Heart left ventricle (tissue), 16 donors: ENCODE results near the gene IL11. TPM values are rescaled to one million over a fixed set of nuclear protein-coding genes. Genes with fewer than 3 reads are reported as not detected.

Source experiments
- ATAC-seq, 4 donors: fragments of 200-7000 bp; cut with Tn5 transposase; one replicate each; pipeline ENCODE4 v1.9.1; 2020 to 2022; ENCODE audit warnings: moderate library complexity in 4 of 4, mild to moderate bottlenecking in 3 of 4, moderate number of reproducible peaks in 1 of 4
- DNase-seq, 5 donors: peaks; one replicate each; pipeline ENCODE4 v3.0.0-alpha.2; 2020
- H3K27ac ChIP-seq, 12 donors: fragments of 200-600 bp; sonication (generic) in 4 of 12; one replicate each; pipeline versions ENCODE4 v1.5.0 to v1.8.0; 2016 to 2022; ENCODE audit warnings: mild to moderate bottlenecking in 2 of 12
- H3K27me3 ChIP-seq, 9 donors: fragments of 200-600 bp; sonication (generic) in 2 of 9; one replicate each; pipeline versions ENCODE4 v1.5.1 to v1.8.0; 2016 to 2022; ENCODE audit warnings: mild to moderate bottlenecking in 3 of 9
- H3K36me3 ChIP-seq, 9 donors: fragments of 200-600 bp; sonication (generic) in 2 of 9; one replicate each; pipeline versions ENCODE4 v1.5.0 to v1.8.0; 2018 to 2022; ENCODE audit warnings: mild to moderate bottlenecking in 2 of 9
- H3K4me1 ChIP-seq, 12 donors: fragments of 200-600 bp; sonication (generic) in 4 of 12; one replicate each; pipeline versions ENCODE4 v1.5.0 to v1.8.0; 2016 to 2022; ENCODE audit warnings: mild to moderate bottlenecking in 3 of 12
- H3K4me3 ChIP-seq, 12 donors: fragments of 200-600 bp; sonication (generic) in 4 of 12; one replicate each; pipeline versions ENCODE4 v1.5.0 to v1.8.0; 2017 to 2022; ENCODE audit warnings: mild to moderate bottlenecking in 9 of 12, moderate library complexity in 4 of 12
- H3K9me3 ChIP-seq, 12 donors: fragments of 200-600 bp; sonication (generic) in 4 of 12; one replicate each; pipeline versions ENCODE4 v1.5.0 to v1.8.0; 2016 to 2022; ENCODE audit warnings: mild to moderate bottlenecking in 1 of 12
- POLR2A ChIP-seq, 2 donors: fragments of 450-650 bp; IDR thresholded peaks; one replicate each; pipeline ENCODE4 v1.6.1; 2017; ENCODE audit warnings: antibody characterized with exemption in 2 of 2, mild to moderate bottlenecking in 2 of 2, moderate library complexity in 2 of 2
- WGBS, 4 donors: extraction: QIAGEN DNeasy Blood & Tissue Kit in 2 of 4; methylation state at CpG; one replicate each; pipeline versions ENCODE4 v1.1.5 to v1.1.7; 2013 to 2018; 5-methylcytosine and 5-hydroxymethylcytosine counted together
- intact Hi-C, 10 donors: fragments of 100-400 bp; cut with DNase I; formaldehyde crosslinking; loops; one replicate each; pipeline versions ENCODE4 v1.11.1 to v1.14.2; 2022
- polyA plus RNA-seq, 2 donors: library from polyadenylated mRNA; stranded (reverse); fragments of 200-250 nt; gene quantifications; one replicate each; pipeline ENCODE4 v1.2.3, GENCODE V29; 2013
- total RNA-seq, 9 donors: library from RNA; depleted of rRNA in 2 of 9; stranded (reverse); fragments of >200 nt in 2 of 9; fragmentation: NEBNext Ultra II Directional in 3 of 9; extraction: Animal tissue kit (Norgen Biotek cat#: 25700) in 3 of 9; gene quantifications; one replicate each; pipeline versions ENCODE4 v1.1.0 to v1.2.4, GENCODE V29; 2016 to 2023
- TF ChIP-seq, protein P1 (sequence below), 12 donors: fragments of 200-600 bp; sonication (generic) in 4 of 12; IDR thresholded peaks; one replicate each; pipeline versions ENCODE4 v1.5.0 to v1.8.0; 2018 to 2022; ENCODE audit warnings: antibody characterized with exemption in 12 of 12, mild to moderate bottlenecking in 5 of 12
- donor health status: ischemic (EF 13 %, LVEDD 7.1; RV severe dilation, severe dysfunction).
- donor health status: healthy with polysubstance abuse.
- donor health status: DM: no; HTN: yes; CAD: no.
- donor health status: DM: no; HTN: no; CAD: no.
- donor health status: ischemic (EF 25% LVEDD 6.9; RV normal size, moderate dysfunction).
- donor health status: ischemic (EF 25% LVEDD 5.7; RV mildly dilated, moderate dysfunction).
- donor health status: healthy.
- donor health status: DM: yes; HTN: yes; CAD: no.
- donor health status: ischemic (EF 35%, LVEDD 5.7; RV mildly dilated, moderate dysfunction).
- donor health status: nonischemic (EF 11% LVEDD 7.7; RV severe dilation, severe dysfunction).
- donor health status: DM: yes; HTN: yes; CAD: no.
- donor health status: PGD.
- donor health status: ischemic (EF 29% LVEDD 5.4; RV normal size, mild dysfunction).
- donor health status: nonischemic (EF 23%, LVEDD 6.1; RV moderate dilation, normal function).

IL11 gene
- total and polyA plus RNA-seq, 11 donors = 0.11 to 0.43 (median 0.25) TPM; not detected in 8

- H3K4me3 ChIP-seq = peak overlapping the region in 10 of 12 donors; percentile 5 to 42 (median 28)
- peaks cover 38 to 74% (median 59%) of the 10 kb centered on the region in 9 donors for H3K27me3 ChIP-seq
- WGBS, 4 donors = 1 to 2% (median 1%) methylated on average over 20 to 59 of the region's 59 CpGs
- DNase-seq (peak in 1 of 5 donors; percentile 52), ATAC-seq (peak in 3 of 4 donors; percentile 45 to 55 (median 46))
- H3K4me1 ChIP-seq = peaks cover 0 to 27% (median 3%) of the 10 kb centered on the region in 12 donors
- no peaks in the 10 kb centered on the region for H3K9me3 ChIP-seq
- H3K27ac ChIP-seq = no peak overlapping the region
- H3K36me3 ChIP-seq = no peaks in the 10 kb centered on the region
- TF ChIP-seq, protein P1, sequence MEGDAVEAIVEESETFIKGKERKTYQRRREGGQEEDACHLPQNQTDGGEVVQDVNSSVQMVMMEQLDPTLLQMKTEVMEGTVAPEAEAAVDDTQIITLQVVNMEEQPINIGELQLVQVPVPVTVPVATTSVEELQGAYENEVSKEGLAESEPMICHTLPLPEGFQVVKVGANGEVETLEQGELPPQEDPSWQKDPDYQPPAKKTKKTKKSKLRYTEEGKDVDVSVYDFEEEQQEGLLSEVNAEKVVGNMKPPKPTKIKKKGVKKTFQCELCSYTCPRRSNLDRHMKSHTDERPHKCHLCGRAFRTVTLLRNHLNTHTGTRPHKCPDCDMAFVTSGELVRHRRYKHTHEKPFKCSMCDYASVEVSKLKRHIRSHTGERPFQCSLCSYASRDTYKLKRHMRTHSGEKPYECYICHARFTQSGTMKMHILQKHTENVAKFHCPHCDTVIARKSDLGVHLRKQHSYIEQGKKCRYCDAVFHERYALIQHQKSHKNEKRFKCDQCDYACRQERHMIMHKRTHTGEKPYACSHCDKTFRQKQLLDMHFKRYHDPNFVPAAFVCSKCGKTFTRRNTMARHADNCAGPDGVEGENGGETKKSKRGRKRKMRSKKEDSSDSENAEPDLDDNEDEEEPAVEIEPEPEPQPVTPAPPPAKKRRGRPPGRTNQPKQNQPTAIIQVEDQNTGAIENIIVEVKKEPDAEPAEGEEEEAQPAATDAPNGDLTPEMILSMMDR (IDR thresholded peaks at IDR 0.05) = no peak
- TF ChIP-seq POLR2A (IDR thresholded peaks at IDR 0.05) = no peak
- intact Hi-C loops = loop anchor here in 2 of 10 donors (10.0 kb wide), 1 partner anchor 65 kb away; no protein-coding TSS in a partner anchor
These were observed 484 bp downstream of the IL11 start for GRCh38 chr19:55369653-55370304.

DNA sequence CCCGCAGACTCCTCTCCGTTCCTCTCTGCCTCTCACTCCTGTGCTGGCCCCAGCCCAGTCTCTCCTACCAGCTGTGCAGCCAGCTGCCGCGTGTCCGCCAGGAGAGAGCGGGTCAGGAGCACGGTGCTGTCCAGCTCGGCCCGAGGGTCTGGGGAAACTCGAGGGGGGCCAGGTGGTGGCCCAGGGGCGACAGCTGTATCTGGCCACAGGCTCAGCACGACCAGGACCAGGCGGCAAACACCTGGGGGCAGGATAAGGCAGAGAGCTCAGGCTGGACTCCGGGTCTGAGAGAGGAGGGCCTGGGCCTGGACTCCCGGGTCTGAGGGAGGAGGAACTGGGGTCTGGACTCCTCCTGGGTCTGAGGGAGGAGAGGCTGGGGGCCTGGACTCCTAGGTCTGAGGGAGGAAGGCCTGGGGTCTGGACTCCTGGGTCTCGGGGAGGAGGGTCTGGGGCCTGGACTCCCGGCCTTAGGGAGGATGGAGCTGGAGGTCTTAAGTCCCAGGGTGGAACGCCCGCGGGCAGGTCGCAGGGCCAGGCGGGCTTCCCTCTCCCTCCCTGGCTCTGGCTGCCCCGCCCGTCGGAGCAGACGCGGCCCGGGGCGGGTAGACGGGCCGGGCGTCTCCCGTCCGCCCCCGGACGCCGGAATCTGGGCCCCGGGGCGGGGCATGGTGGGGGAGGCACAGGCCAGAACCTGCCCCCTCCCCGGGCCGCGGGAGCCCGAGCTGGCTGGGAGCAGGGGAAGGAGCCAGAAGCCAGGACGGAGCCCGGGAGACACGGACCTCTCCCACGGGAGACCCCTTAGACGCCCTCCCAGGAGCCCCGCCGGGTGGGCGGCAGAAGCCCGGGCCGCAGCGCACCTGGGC, 1.3 kb downstream of the IL11 start:
- no peak for TF ChIP-seq POLR2A (IDR thresholded peaks at IDR 0.05)
- TF ChIP-seq, protein P1 (IDR thresholded peaks at IDR 0.05) = no peak
- DNase-seq (peak in 2 of 5 donors; percentile 54 to 68), ATAC-seq (peak in 3 of 4 donors; percentile 64 to 77 (median 69))
- no peak overlapping the region for H3K27ac ChIP-seq
- peaks cover 38 to 69% (median 54%) of the 10 kb centered on the region in 9 donors for H3K27me3 ChIP-seq
- 8 to 18% (median 9%) methylated on average over 19 to 54 of the region's 54 CpGs for WGBS, 4 donors
- peaks cover 0 to 21% (median under 1%) of the 10 kb centered on the region in 12 donors for H3K4me1 ChIP-seq
- H3K36me3 ChIP-seq = no peaks in the 10 kb centered on the region
- no peaks in the 10 kb centered on the region for H3K9me3 ChIP-seq
- intact Hi-C loops = no loop called here
- H3K4me3 ChIP-seq = peak overlapping the region in 5 of 12 donors; percentile 26 to 35 (median 33)

GRCh38 chr19:55368106-55368505, 2.2 kb downstream of the IL11 start:
- TF ChIP-seq POLR2A (IDR thresholded peaks at IDR 0.05) = no peak
- TF ChIP-seq, protein P1 (IDR thresholded peaks at IDR 0.05) = no peak
- intact Hi-C loops = no loop called here
- peaks cover 0 to 20% (median 0%) of the 10 kb centered on the region in 12 donors for H3K4me1 ChIP-seq
- H3K4me3 ChIP-seq = no peak overlapping the region
- no peaks in the 10 kb centered on the region for H3K9me3 ChIP-seq
- H3K27me3 ChIP-seq = peaks cover 38 to 64% (median 49%) of the 10 kb centered on the region in 9 donors
- no peak overlapping the region for H3K27ac ChIP-seq
- 66 to 84% (median 80%) methylated on average over 10 to 16 of the region's 16 CpGs for WGBS, 4 donors
- DNase-seq = peak in 1 of 5 donors; percentile 55
- no peaks in the 10 kb centered on the region for H3K36me3 ChIP-seq
- ATAC-seq = no peak

- Histone ChIP-seq H3K27me3 (peaks cover 27 to 51% (median 38%) of the 10 kb centered on the region in 9 donors), H3K27ac (no peak overlapping the region), H3K36me3 (no peaks in the 10 kb centered on the region), H3K9me3 (no peaks in the 10 kb centered on the region), H3K4me3 (no peak overlapping the region), H3K4me1 (peaks cover 0 to 20% (median 0%) of the 10 kb centered on the region in 12 donors)
- no peak for DNase-seq
- no peak for TF ChIP-seq POLR2A (IDR thresholded peaks at IDR 0.05)
- TF ChIP-seq, protein P1 (IDR thresholded peaks at IDR 0.05) = no peak
- WGBS, 4 donors = 74 to 89% (median 78%) methylated on average over 3 of the region's 3 CpGs
- intact Hi-C loops = no loop called here
- ATAC-seq = no peak
These were observed 3.5 kb downstream of the IL11 start for GRCh38 chr19:55366790-55367189.
